ENCODE data around the gene PRRX1.

PRRX1 gene

DNA sequence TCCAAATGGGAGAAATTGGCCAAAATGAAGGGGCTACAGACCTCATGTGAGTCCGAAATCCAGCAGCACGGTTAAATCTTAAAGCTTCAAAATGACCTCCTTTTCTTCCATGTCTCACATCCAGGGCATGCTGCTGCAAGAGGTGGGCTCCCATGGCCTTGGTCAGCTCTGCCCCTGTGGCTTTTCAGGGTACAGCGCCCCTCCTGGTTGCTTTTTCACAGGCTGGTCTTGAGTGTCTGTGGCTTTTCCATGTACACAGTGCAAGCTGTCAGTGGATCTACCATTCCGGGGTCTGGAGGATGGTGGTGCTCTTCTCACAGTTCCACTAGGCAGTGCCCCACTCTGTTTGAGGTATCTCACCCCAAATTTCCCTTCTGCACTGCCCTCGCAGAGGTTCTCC lies 78.7 kb downstream of the PRRX1 start:
- no peak for FAIRE-seq
- DNase-seq (ENCODE audit: insufficient read length, low spot score) = no peak
- TF ChIP-seq SPI1 (IDR thresholded peaks at IDR 0.05; ENCODE audit: low read depth, low read length) (no peak), POLR2AphosphoS5 (IDR thresholded peaks at IDR 0.05; ENCODE audit: low read depth, low read length) (no peak), TAF1 (IDR thresholded peaks at IDR 0.05; ENCODE audit: low read depth, low read length) (no peak), POU2F2 (IDR thresholded peaks at IDR 0.05; ENCODE audit: low read depth, low read length) (no peak), PAX5 (IDR thresholded peaks at IDR 0.05; ENCODE audit: insufficient read depth, low read length, severe bottlenecking) (no peak), POLR2A (IDR thresholded peaks at IDR 0.05; ENCODE audit: low read depth, low read length) (no peak)

DNA sequence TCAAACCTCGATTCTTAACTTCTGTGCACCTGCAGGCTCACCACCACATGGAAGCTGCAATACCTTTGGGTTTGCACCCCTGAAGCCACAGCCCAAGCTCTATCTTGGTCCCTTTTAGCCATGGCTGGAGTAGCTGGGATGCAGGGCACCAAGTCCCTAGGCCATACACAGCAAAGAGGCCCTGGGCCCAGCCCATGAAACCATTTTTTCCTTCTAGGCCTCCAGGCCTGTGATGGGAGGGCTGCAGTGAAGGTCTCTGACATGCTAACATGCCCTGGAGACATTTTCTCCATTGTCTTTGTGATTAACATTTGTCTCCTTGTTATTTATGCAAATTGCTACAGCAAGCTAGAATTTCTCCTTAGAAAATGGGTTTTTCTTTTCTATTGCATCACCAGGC lies 79.2 kb downstream of the PRRX1 start:
- FAIRE-seq = no peak
- TF ChIP-seq SPI1 (IDR thresholded peaks at IDR 0.05; ENCODE audit: low read depth, low read length) (no peak), POLR2A (IDR thresholded peaks at IDR 0.05; ENCODE audit: low read depth, low read length) (no peak), PAX5 (IDR thresholded peaks at IDR 0.05; ENCODE audit: insufficient read depth, low read length, severe bottlenecking) (no peak), TAF1 (IDR thresholded peaks at IDR 0.05; ENCODE audit: low read depth, low read length) (no peak), POU2F2 (IDR thresholded peaks at IDR 0.05; ENCODE audit: low read depth, low read length) (no peak), POLR2AphosphoS5 (IDR thresholded peaks at IDR 0.05; ENCODE audit: low read depth, low read length) (no peak)
- no peak for DNase-seq (ENCODE audit: insufficient read length, low spot score)

DNA sequence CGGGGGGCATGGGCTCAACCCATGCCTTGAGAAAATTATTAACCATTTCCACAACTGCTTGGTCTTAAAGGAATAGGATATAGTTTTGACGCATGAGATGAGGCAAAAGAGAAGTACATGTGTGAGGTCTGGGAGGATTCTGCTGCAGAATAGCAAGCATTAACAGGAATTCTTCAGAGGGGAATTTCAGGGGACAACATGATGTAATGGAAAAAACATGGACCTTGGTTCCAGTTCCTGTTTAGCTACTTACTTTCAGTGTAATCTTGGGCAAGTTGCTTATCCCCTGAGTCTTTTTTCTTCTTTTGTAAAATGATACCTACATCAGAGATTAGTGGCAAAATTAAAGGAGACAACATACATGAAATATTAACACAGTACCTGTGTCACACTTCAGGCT lies 85.6 kb downstream of the PRRX1 start:
- FAIRE-seq (no peak), DNase-seq (ENCODE audit: insufficient read length, low spot score) (no peak)
- no peak for TF ChIP-seq POLR2AphosphoS5 (IDR thresholded peaks at IDR 0.05; ENCODE audit: low read depth, low read length)
- no peak for TF ChIP-seq POU2F2 (IDR thresholded peaks at IDR 0.05; ENCODE audit: low read depth, low read length)
- TF ChIP-seq POLR2A (IDR thresholded peaks at IDR 0.05; ENCODE audit: low read depth, low read length) = no peak
- no peak for TF ChIP-seq SPI1 (IDR thresholded peaks at IDR 0.05; ENCODE audit: low read depth, low read length)
- no peak for TF ChIP-seq PAX5 (IDR thresholded peaks at IDR 0.05; ENCODE audit: insufficient read depth, low read length, severe bottlenecking)
- no peak for TF ChIP-seq TAF1 (IDR thresholded peaks at IDR 0.05; ENCODE audit: low read depth, low read length)

DNA sequence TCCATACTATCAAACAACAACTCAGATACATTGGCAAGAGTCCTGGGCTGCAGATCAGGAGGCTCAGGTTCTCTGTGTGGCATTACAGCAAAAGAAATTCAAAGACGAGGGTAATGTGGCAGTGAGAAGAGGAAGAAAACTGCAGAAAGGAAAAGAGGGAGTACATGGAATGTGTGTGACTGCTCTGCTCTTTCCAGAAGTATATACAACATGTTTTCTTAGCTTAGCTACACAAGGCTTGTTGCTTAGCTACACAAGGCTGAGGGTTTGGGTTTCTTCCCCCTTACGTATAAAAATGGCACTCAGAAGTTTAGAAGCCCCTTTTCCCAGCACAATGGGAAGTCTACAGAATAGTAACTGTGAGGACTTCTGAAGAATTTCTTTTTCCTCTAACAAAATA lies 86.0 kb downstream of the PRRX1 start:
- FAIRE-seq = no peak
- no peak for DNase-seq (ENCODE audit: insufficient read length, low spot score)
- TF ChIP-seq TAF1 (IDR thresholded peaks at IDR 0.05; ENCODE audit: low read depth, low read length) = no peak
- no peak for TF ChIP-seq SPI1 (IDR thresholded peaks at IDR 0.05; ENCODE audit: low read depth, low read length)
- no peak for TF ChIP-seq POLR2AphosphoS5 (IDR thresholded peaks at IDR 0.05; ENCODE audit: low read depth, low read length)
- TF ChIP-seq POLR2A (IDR thresholded peaks at IDR 0.05; ENCODE audit: low read depth, low read length) = no peak
- no peak for TF ChIP-seq POU2F2 (IDR thresholded peaks at IDR 0.05; ENCODE audit: low read depth, low read length)

DNA sequence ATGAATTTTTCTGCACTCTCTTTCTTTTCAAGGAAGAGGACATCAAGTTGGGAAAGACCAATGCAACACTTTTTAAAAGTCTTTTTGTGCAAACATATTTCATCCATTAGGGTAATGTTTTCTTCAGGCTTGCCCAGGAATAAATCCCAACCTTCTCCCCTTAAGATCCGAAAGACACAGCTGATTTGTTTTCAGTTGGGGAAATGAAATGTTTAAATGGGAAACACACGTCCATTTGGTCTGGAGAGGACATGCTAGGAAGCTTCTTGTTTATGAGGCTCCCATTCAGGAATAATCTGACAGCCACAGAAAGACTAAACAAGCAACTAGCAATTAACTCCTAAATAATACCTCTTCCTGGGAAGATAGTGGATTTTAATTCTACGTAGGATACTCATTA lies 91.9 kb downstream of the PRRX1 start:
- DNase-seq (ENCODE audit: insufficient read length, low spot score) (no peak), FAIRE-seq (no peak)
- TF ChIP-seq POLR2A (IDR thresholded peaks at IDR 0.05; ENCODE audit: low read depth, low read length) (no peak), POLR2AphosphoS5 (IDR thresholded peaks at IDR 0.05; ENCODE audit: low read depth, low read length) (no peak), PAX5 (IDR thresholded peaks at IDR 0.05; ENCODE audit: insufficient read depth, low read length, severe bottlenecking) (no peak), POU2F2 (IDR thresholded peaks at IDR 0.05; ENCODE audit: low read depth, low read length) (no peak), TAF1 (IDR thresholded peaks at IDR 0.05; ENCODE audit: low read depth, low read length) (no peak), SPI1 (IDR thresholded peaks at IDR 0.05; ENCODE audit: low read depth, low read length) (no peak)

DNA sequence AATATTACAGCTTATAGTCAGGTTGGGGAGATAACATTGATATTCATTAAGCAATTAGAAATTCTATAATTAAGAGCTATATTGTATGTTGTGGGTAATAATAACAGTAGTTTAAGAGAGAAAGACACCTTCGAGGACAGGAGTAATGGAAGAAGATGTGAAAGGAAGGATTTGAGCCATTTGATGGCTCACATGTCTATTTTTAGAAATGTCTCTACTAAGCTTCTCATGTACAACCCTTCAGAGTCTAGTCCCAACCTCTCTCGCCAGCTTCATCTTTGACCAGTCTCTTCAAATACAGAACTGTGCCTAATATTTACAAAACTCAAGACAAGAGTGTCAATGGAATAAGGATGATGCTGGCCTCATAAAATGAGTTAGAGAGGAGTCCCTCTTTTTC lies 95.1 kb downstream of the PRRX1 start:
- DNase-seq (ENCODE audit: insufficient read length, low spot score) = no peak
- TF ChIP-seq POU2F2 (IDR thresholded peaks at IDR 0.05; ENCODE audit: low read depth, low read length) (no peak), POLR2AphosphoS5 (IDR thresholded peaks at IDR 0.05; ENCODE audit: low read depth, low read length) (no peak), SPI1 (IDR thresholded peaks at IDR 0.05; ENCODE audit: low read depth, low read length) (no peak), POLR2A (IDR thresholded peaks at IDR 0.05; ENCODE audit: low read depth, low read length) (no peak), PAX5 (IDR thresholded peaks at IDR 0.05; ENCODE audit: insufficient read depth, low read length, severe bottlenecking) (no peak), TAF1 (IDR thresholded peaks at IDR 0.05; ENCODE audit: low read depth, low read length) (no peak)
- FAIRE-seq = no peak

DNA sequence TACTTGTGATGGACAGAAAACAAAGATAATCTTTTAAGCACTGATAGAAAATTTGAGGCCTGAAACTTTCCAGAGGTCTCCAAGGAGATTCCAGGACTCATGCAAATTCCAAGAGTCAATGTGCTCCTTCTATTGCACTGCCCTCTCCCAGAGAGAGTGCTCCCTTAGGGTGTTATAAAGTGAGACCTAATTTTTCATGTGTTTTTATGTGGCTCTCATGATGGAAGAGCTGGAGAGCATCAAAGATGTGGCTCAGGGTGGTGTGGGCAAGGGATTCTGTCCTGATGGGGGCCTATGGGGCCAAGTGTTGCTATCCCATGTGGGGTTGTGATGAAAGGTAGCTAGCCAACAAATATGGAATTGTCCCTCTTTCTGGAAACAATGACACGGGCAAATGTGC lies 101.3 kb downstream of the PRRX1 start:
- DNase-seq (ENCODE audit: insufficient read length, low spot score) = no peak
- TF ChIP-seq POLR2AphosphoS5 (IDR thresholded peaks at IDR 0.05; ENCODE audit: low read depth, low read length) (no peak), POU2F2 (IDR thresholded peaks at IDR 0.05; ENCODE audit: low read depth, low read length) (no peak), SPI1 (IDR thresholded peaks at IDR 0.05; ENCODE audit: low read depth, low read length) (no peak), POLR2A (IDR thresholded peaks at IDR 0.05; ENCODE audit: low read depth, low read length) (no peak), TAF1 (IDR thresholded peaks at IDR 0.05; ENCODE audit: low read depth, low read length) (no peak), PAX5 (IDR thresholded peaks at IDR 0.05; ENCODE audit: insufficient read depth, low read length, severe bottlenecking) (no peak)

DNA sequence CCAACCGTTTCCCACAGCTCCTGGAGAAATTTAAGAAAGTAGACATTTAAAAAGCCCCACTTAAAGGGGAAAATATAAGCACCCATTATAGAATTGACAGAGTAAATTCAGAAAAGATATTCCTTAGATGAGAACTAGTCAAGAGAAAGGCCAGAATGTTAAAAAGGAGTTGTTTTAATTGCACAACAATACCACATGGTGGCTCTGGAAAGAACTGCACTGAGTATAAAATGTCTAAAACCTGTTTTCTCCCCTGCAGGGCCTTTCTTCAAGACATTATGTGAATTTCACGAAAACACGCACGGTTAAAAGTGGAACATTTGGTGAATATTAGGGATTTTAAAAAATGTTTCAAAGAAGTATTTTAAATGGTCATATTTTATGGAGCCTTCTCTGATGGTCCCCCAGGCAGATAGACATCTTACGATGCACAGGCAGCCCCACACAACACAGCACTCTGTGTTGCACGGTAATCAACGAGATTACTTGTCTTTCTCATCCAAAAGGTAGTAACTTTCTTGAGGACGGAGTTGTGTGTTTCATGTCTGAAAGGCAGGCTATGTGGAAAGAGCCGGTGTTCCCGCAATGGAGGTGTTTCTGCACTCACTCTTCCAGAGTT lies 101.9 kb downstream of the PRRX1 start:
- DNase-seq (ENCODE audit: insufficient read length, low spot score) (no peak), FAIRE-seq (no peak)
- no peak for TF ChIP-seq TAF1 (IDR thresholded peaks at IDR 0.05; ENCODE audit: low read depth, low read length)
- no peak for TF ChIP-seq POLR2AphosphoS5 (IDR thresholded peaks at IDR 0.05; ENCODE audit: low read depth, low read length)

More for the DNA sequence above, 101.3 kb downstream of the PRRX1 start:
- no peak for FAIRE-seq

DNA sequence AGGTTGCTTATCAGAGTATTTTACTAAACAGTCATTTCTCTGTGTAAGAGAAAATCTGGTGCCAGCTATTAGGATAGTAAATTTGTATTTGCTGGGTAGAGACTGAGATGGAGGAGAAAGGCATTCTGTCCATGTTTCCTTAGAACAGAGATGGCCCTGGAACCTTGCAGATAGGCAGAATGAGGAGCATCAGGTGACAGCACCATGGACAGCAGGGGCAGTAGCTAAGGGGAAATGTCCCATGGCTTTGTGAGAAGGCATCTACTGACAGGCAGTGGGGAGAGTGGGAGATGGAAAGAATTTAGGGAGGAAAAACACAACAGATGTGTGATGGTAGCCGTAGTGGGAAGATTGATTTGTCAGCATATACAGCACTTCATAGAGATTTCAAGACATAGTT lies 105.0 kb downstream of the PRRX1 start:
- FAIRE-seq (no peak), DNase-seq (ENCODE audit: insufficient read length, low spot score) (no peak)
- TF ChIP-seq SPI1 (IDR thresholded peaks at IDR 0.05; ENCODE audit: low read depth, low read length) = no peak
- no peak for TF ChIP-seq PAX5 (IDR thresholded peaks at IDR 0.05; ENCODE audit: insufficient read depth, low read length, severe bottlenecking)
- TF ChIP-seq POLR2A (IDR thresholded peaks at IDR 0.05; ENCODE audit: low read depth, low read length) = no peak
- TF ChIP-seq POU2F2 (IDR thresholded peaks at IDR 0.05; ENCODE audit: low read depth, low read length) = no peak
- no peak for TF ChIP-seq POLR2AphosphoS5 (IDR thresholded peaks at IDR 0.05; ENCODE audit: low read depth, low read length)
- TF ChIP-seq TAF1 (IDR thresholded peaks at IDR 0.05; ENCODE audit: low read depth, low read length) = no peak

DNA sequence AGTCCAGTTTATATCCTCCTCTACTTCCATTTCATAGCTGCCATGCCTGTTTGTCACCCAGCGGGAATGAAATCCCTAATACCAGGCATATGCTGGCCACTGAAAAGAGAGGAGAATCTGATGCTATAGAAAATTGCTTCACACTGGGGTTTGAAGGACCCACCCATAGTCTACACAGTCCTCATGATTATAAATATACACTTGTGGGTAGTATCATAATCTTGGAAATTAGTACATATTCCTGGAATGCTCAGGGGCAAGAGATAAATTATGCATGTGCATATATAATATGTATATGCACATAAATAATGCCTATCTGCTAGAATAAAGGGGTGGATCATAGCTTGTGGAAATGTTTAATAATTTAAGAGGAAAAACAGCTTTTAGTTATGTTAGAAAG lies 105.8 kb downstream of the PRRX1 start:
- no peak for TF ChIP-seq POLR2A (IDR thresholded peaks at IDR 0.05; ENCODE audit: low read depth, low read length)
- TF ChIP-seq PAX5 (IDR thresholded peaks at IDR 0.05; ENCODE audit: insufficient read depth, low read length, severe bottlenecking) = no peak
- no peak for TF ChIP-seq POLR2AphosphoS5 (IDR thresholded peaks at IDR 0.05; ENCODE audit: low read depth, low read length)
- TF ChIP-seq POU2F2 (IDR thresholded peaks at IDR 0.05; ENCODE audit: low read depth, low read length) = no peak
- TF ChIP-seq SPI1 (IDR thresholded peaks at IDR 0.05; ENCODE audit: low read depth, low read length) = no peak
- TF ChIP-seq TAF1 (IDR thresholded peaks at IDR 0.05; ENCODE audit: low read depth, low read length) = no peak
- FAIRE-seq (no peak), DNase-seq (ENCODE audit: insufficient read length, low spot score) (no peak)

Data from GM12891 (cell line).